ENCODE data around the gene PLET1.

GRCh38 chr11:112216561-112217105 lies 44.0 kb downstream of the PLET1 start:
- TF ChIP-seq CTCF (IDR thresholded peaks at IDR 0.05): no peak
- TF ChIP-seq POLR2A (IDR thresholded peaks at IDR 0.05): no peak
